Measurements from ENCODE around the gene DCDC2.

GRCh38 chr6:24152014-24152413, 205.8 kb downstream of the DCDC2 start:
- no peak for TF ChIP-seq POLR2AphosphoS5 (IDR thresholded peaks at IDR 0.05; ENCODE audit: low read depth, low read length)
- no peak for TF ChIP-seq SIN3A (IDR thresholded peaks at IDR 0.05; ENCODE audit: borderline replicate concordance, insufficient read depth, low read length)
- TF ChIP-seq TAF1 (IDR thresholded peaks at IDR 0.05; ENCODE audit: borderline replicate concordance, insufficient read depth, low read length), result no peak
- no peak for TF ChIP-seq REST (IDR thresholded peaks at IDR 0.05; ENCODE audit: insufficient read depth in 1 of 2, low read depth in 2 of 2, low read length in 2 of 2)
- TF ChIP-seq FOXP2 (optimal IDR thresholded peaks at IDR 0.05; ENCODE audit: borderline replicate concordance, extremely low read depth, extremely low read length, insufficient read depth), result no peak

Data from PFSK-1 (cell line).